Suprapubic skin (tissue), 4 donors: ENCODE data around the gene FAM81B.

Experiments
- EP300 ChIP-seq: sonication (generic); formaldehyde crosslinking; IDR thresholded peaks from one replicate; pipeline ENCODE4 v1.6.1; 2017; ENCODE audit warnings: antibody characterized with exemption
- POLR2AphosphoS5 ChIP-seq, 3 donors: sonication (generic); formaldehyde crosslinking; IDR thresholded peaks; one replicate each; pipeline ENCODE4 v1.6.1; 2017; ENCODE audit warnings: antibody characterized with exemption in 3 of 3

DNA sequence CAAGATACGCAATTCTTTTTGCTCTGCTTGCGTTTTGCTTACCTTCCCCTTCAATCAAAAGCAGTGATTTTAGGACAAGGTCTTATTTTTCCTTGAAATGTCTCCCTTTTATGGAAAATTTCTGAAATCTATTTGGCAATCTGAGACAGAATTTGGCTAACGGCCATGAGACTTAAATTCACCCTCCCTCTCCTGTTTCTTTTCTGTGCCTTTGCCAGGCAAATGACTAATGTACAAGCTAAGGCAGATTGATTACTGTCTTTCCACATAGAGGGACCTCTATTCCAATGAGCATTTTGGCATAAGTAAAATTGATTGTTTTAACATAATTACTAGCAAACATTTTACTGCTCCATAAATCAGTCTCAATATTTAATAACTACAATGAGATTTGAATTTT lies 31.7 kb downstream of the FAM81B start:
- TF ChIP-seq POLR2AphosphoS5 (IDR thresholded peaks at IDR 0.05) (no peak), EP300 (no peak)
